CD14-positive monocyte (primary cell): ENCODE measurements around the gene SNX8. TPM values are rescaled to one million over a fixed set of nuclear protein-coding genes. Genes with fewer than 3 reads are reported as not detected.
A peak's percentile ranks its signal among the peaks of the same experiment; 100 is the strongest.

Source experiments
- DNase-seq, 3 donors: peaks; one replicate each; pipeline ENCODE4 v3.0.0-alpha.2; 2011 to 2022
- H2AFZ ChIP-seq: 2 replicates; pipeline ENCODE4 v1.6.0; 2012; ENCODE audit warnings: mild to moderate bottlenecking, low read depth, low read length, inconsistent platforms; ENCODE audit not compliant: insufficient read depth, poor library complexity, severe bottlenecking
- H3K27ac ChIP-seq, 2 donors: 1 replicate in 1 of 2; 2 replicates in 1 of 2; pipeline ENCODE4 v1.5.1; 2012 to 2013; ENCODE audit warnings: low read length in 2 of 2, control low read depth in 1 of 2, inconsistent platforms in 1 of 2, low read depth in 1 of 2, mild to moderate bottlenecking in 1 of 2
- H3K27me3 ChIP-seq, 2 donors: one replicate each; pipeline versions ENCODE4 v1.6.0 to v1.6.1; 2011 to 2013; ENCODE audit warnings: low read length in 2 of 2; ENCODE audit not compliant: control insufficient read depth in 2 of 2, insufficient read depth in 2 of 2
- H3K36me3 ChIP-seq, 2 donors: replicated peaks in 1 of 2; 1 replicate in 1 of 2; 2 replicates in 1 of 2; pipeline versions ENCODE4 v1.5.1 to v1.6.1; 2012 to 2013; ENCODE audit warnings: low read length in 2 of 2, control low read depth in 1 of 2, inconsistent platforms in 1 of 2, mild to moderate bottlenecking in 1 of 2; ENCODE audit not compliant: insufficient read depth in 2 of 2, control insufficient read depth in 1 of 2
- H3K4me1 ChIP-seq, 2 donors: 1 replicate in 1 of 2; 2 replicates in 1 of 2; pipeline versions ENCODE4 v1.5.1 to v1.6.1; 2012 to 2013; ENCODE audit warnings: low read length in 2 of 2, control low read depth in 1 of 2, inconsistent platforms in 1 of 2, mild to moderate bottlenecking in 1 of 2, moderate library complexity in 1 of 2; ENCODE audit not compliant: insufficient read depth in 2 of 2, control insufficient read depth in 1 of 2
- H3K4me2 ChIP-seq: replicated peaks from 2 replicates; pipeline ENCODE3; 2012; ENCODE audit warnings: low read length, moderate library complexity, mild to moderate bottlenecking; ENCODE audit not compliant: poor library complexity, severe bottlenecking; ENCODE audit errors: extremely low read depth
- H3K4me3 ChIP-seq, 3 experiments: fragments of 200-600 bp in 1 of 3; sonication (generic) in 1 of 3; replicated peaks in 1 of 3; 1 replicate in 2 of 3; 2 replicates in 1 of 3; pipeline ENCODE4 v1.5.1; 2011 to 2013; ENCODE audit warnings: low read length in 3 of 3, mild to moderate bottlenecking in 3 of 3, control low read depth in 2 of 3, low read depth in 2 of 3, inconsistent platforms in 1 of 3, moderate library complexity in 1 of 3
- H3K79me2 ChIP-seq: 2 replicates; pipeline ENCODE4 v1.6.0; 2012; ENCODE audit warnings: mild to moderate bottlenecking, control low read depth, inconsistent platforms, low read length, moderate library complexity; ENCODE audit not compliant: insufficient read depth
- H3K9ac ChIP-seq: 2 replicates; pipeline ENCODE4 v1.6.0; 2017; ENCODE audit warnings: low read length, mild to moderate bottlenecking; ENCODE audit not compliant: insufficient read depth, poor library complexity, severe bottlenecking
- H3K9me3 ChIP-seq, 2 donors: replicated peaks in 1 of 2; 1 replicate in 1 of 2; 2 replicates in 1 of 2; pipeline versions ENCODE4 v1.5.1 to v1.6.1; 2012 to 2013; ENCODE audit warnings: low read length in 2 of 2, control low read depth in 1 of 2; ENCODE audit not compliant: control insufficient read depth in 1 of 2, insufficient read depth in 1 of 2
- H4K20me1 ChIP-seq: 2 replicates; pipeline ENCODE4 v1.6.0; 2012; ENCODE audit warnings: mild to moderate bottlenecking, low read length, control low read depth, moderate library complexity; ENCODE audit not compliant: insufficient read depth
- H3K27ac Mint-ChIP-seq, 7 donors: one replicate each; pipeline ENCODE4 v1.8.0; 2020; ENCODE audit warnings: mild to moderate bottlenecking in 7 of 7, mixed read lengths in 7 of 7, moderate library complexity in 6 of 7, inconsistent platforms in 2 of 7
- H3K27me3 Mint-ChIP-seq, 3 donors: one replicate each; pipeline ENCODE4 v1.8.0; 2021 to 2022; ENCODE audit warnings: low read depth in 3 of 3, mild to moderate bottlenecking in 3 of 3, mixed read lengths in 3 of 3, moderate library complexity in 3 of 3, inconsistent platforms in 1 of 3
- H3K36me3 Mint-ChIP-seq, 2 donors: one replicate each; pipeline ENCODE4 v1.8.0; 2020; ENCODE audit warnings: mixed read lengths in 2 of 2, inconsistent platforms in 1 of 2, mild to moderate bottlenecking in 1 of 2
- H3K4me1 Mint-ChIP-seq: one replicate; pipeline ENCODE4 v1.8.0; 2020; ENCODE audit warnings: mild to moderate bottlenecking, mixed read lengths
- H3K4me3 Mint-ChIP-seq, 2 donors: one replicate each; pipeline ENCODE4 v1.8.0; 2020; ENCODE audit warnings: mild to moderate bottlenecking in 2 of 2, mixed read lengths in 2 of 2, moderate library complexity in 1 of 2
- H3K9me3 Mint-ChIP-seq, 7 donors: one replicate each; pipeline ENCODE4 v1.8.0; 2020 to 2022; ENCODE audit warnings: mixed read lengths in 7 of 7, mild to moderate bottlenecking in 6 of 7, moderate library complexity in 6 of 7, inconsistent platforms in 2 of 7
- WGBS: methylation state at CpG from one replicate; pipeline ENCODE4 v1.1.5; 2013; ENCODE audit warnings: missing lambda C conversion rate; ENCODE audit not compliant: insufficient coverage; 5-methylcytosine and 5-hydroxymethylcytosine counted together
- intact Hi-C, 2 donors: fragments of 100-400 bp; cut with micrococcal nuclease; formaldehyde crosslinking; loops; one replicate each; pipeline versions ENCODE4 v1.15.0 to v1.15.1; 2023
- polyA plus RNA-seq, 3 donors: library from polyadenylated mRNA; depleted of rRNA in 1 of 3; unstranded in 2 of 3; stranded (reverse) in 1 of 3; fragments of 300-500 nt in 2 of 3; fragments of >200 nt in 1 of 3; fragmentation: Illumina TruSeq in 2 of 3; gene quantifications; 1 replicate in 2 of 3; 2 replicates in 1 of 3; pipeline ENCODE4 v1.2.3, GENCODE V29; 2012 to 2021
- TF ChIP-seq, protein P1 (sequence below): fragments of 200-600 bp; IDR thresholded peaks from one replicate; pipeline ENCODE4 v1.8.0; 2022; ENCODE audit warnings: antibody characterized with exemption, mild to moderate bottlenecking

SNX8 gene
- polyA plus RNA-seq, 3 donors, result 15.4 to 43.7 (median 41.9) TPM

DNA sequence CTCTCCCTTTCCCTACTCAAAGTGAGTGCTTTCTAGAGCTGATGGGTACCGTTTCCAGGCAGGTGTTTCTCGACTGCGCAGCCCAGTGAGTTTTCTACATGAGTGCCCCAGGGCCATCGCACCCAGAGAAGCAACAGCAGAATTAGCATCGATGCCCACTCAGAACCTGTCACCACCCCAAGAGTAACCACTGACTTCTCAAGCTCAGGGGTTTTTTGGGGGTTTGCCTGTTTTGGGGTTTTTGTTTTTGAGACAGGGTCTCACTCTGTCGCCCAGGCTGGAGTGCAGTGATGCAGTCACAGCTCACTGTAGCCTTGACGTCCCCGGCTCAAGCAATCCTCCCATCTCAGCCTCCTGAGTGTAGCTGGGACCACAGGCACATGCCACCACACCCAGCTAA, 25.7 kb downstream of the SNX8 start:
- no peaks in the 10 kb centered on the region for H3K9me3 ChIP-seq
- H3K4me3 ChIP-seq, result no peak overlapping the region
- no peak overlapping the region for H3K27ac ChIP-seq
- H3K27ac Mint-ChIP-seq, result peak overlapping the region in 1 of 7 donors; percentile 46
- H3K27me3 ChIP-seq, result no peaks in the 10 kb centered on the region
- no peaks in the 10 kb centered on the region for H3K4me1 Mint-ChIP-seq
- peaks cover 11 to 18% of the 10 kb centered on the region in 2 donors for H3K36me3 Mint-ChIP-seq
- no peak overlapping the region for H2AFZ ChIP-seq
- no peak overlapping the region for H3K4me3 Mint-ChIP-seq
- peaks cover 4% of the 10 kb centered on the region for H3K79me2 ChIP-seq
- H4K20me1 ChIP-seq, result peaks cover 5% of the 10 kb centered on the region
- peaks cover 0 to 10% of the 10 kb centered on the region in 2 donors for H3K36me3 ChIP-seq
- H3K9ac ChIP-seq, result no peak overlapping the region
- peaks cover 0 to 1% (median 0%) of the 10 kb centered on the region in 7 donors for H3K9me3 Mint-ChIP-seq
- WGBS, result 100% methylated on average over 4 of the region's 8 CpGs
- intact Hi-C loops, result no loop called here
- TF ChIP-seq, protein P1, sequence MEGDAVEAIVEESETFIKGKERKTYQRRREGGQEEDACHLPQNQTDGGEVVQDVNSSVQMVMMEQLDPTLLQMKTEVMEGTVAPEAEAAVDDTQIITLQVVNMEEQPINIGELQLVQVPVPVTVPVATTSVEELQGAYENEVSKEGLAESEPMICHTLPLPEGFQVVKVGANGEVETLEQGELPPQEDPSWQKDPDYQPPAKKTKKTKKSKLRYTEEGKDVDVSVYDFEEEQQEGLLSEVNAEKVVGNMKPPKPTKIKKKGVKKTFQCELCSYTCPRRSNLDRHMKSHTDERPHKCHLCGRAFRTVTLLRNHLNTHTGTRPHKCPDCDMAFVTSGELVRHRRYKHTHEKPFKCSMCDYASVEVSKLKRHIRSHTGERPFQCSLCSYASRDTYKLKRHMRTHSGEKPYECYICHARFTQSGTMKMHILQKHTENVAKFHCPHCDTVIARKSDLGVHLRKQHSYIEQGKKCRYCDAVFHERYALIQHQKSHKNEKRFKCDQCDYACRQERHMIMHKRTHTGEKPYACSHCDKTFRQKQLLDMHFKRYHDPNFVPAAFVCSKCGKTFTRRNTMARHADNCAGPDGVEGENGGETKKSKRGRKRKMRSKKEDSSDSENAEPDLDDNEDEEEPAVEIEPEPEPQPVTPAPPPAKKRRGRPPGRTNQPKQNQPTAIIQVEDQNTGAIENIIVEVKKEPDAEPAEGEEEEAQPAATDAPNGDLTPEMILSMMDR, result no peak
- peaks cover 0 to 4% (median 1%) of the 10 kb centered on the region in 3 donors for H3K27me3 Mint-ChIP-seq
- H3K4me1 ChIP-seq, result no peaks in the 10 kb centered on the region
- DNase-seq, result no peak
- H3K4me2 ChIP-seq, result no peak overlapping the region

DNA sequence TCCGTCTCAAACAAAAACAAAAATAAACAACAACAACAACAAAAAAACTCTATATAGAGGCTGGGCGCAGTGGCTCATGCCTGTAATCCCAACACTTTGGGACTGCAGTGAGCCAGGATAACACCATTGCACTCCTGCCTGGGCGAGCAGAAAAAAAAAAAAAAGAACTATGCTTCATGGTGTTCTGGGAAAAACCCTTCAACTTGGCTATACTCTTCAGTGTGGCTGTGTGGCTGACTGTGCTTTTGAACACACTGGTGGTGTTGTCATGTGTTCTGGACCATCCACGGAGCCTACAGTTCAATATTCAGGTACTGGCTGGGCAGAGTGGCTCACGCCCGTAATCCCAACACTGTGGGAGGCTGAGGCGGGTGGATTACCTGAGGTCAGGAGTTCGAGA, 26.5 kb downstream of the SNX8 start:
- Histone ChIP-seq H4K20me1 (peaks cover 5% of the 10 kb centered on the region), H3K36me3 (peaks cover 0 to 10% of the 10 kb centered on the region in 2 donors), H3K4me3 (no peak overlapping the region), H3K79me2 (no peaks in the 10 kb centered on the region), H3K9ac (no peak overlapping the region), H3K9me3 (no peaks in the 10 kb centered on the region), H3K4me2 (no peak overlapping the region), H3K4me1 (no peaks in the 10 kb centered on the region), H2AFZ (no peak overlapping the region), H3K27me3 (no peaks in the 10 kb centered on the region), H3K27ac (no peak overlapping the region)
- intact Hi-C loops, result no loop called here
- Mint-ChIP-seq H3K27ac (no peak overlapping the region), H3K4me3 (no peak overlapping the region), H3K36me3 (peaks cover 11 to 20% of the 10 kb centered on the region in 2 donors), H3K4me1 (no peaks in the 10 kb centered on the region), H3K27me3 (peaks cover 0 to 4% (median 1%) of the 10 kb centered on the region in 3 donors), H3K9me3 (peaks cover 0 to 1% (median 0%) of the 10 kb centered on the region in 7 donors)
- TF ChIP-seq, protein P1, result no peak
- DNase-seq, result no peak
- no CpG with 5 or more reads among the region's 8 CpGs for WGBS
